Thoracic aorta (tissue), 2 donors: ENCODE results near the gene RAB38. TPM values are rescaled to one million over a fixed set of nuclear protein-coding genes. Genes with fewer than 3 reads are reported as not detected.

Experiments
- ATAC-seq: fragments of 150-250 bp; one replicate; pipeline ENCODE4 v1.8.0; 2017; ENCODE audit warnings: low read depth; ENCODE audit not compliant: insufficient number of reproducible peaks, low FRiP score
- DNase-seq: peaks from one replicate; pipeline ENCODE4 v3.0.0-alpha.2; 2020; ENCODE audit warnings: low spot score
- H3K27ac ChIP-seq, 2 donors: fragments of 200-600 bp; sonication (generic); 1 replicate in 1 of 2; 2 replicates in 1 of 2; pipeline ENCODE4 v1.5.1; 2016; ENCODE audit warnings: mild to moderate bottlenecking in 2 of 2, moderate library complexity in 2 of 2
- H3K27me3 ChIP-seq: fragments of 200-600 bp; sonication (generic); replicated peaks from 2 replicates; pipeline ENCODE4 v1.6.0; 2016; ENCODE audit warnings: mild to moderate bottlenecking; ENCODE audit not compliant: insufficient read depth
- H3K36me3 ChIP-seq: fragments of 200-600 bp; sonication (generic); one replicate; pipeline ENCODE4 v1.5.1; 2016
- H3K4me1 ChIP-seq, 2 donors: fragments of 200-600 bp; sonication (generic); 1 replicate in 1 of 2; 2 replicates in 1 of 2; pipeline versions ENCODE4 v1.5.1 to v1.6.0; 2016; ENCODE audit warnings: low read depth in 2 of 2, mild to moderate bottlenecking in 1 of 2; ENCODE audit not compliant: control insufficient read depth in 1 of 2
- H3K4me3 ChIP-seq: fragments of 200-600 bp; sonication (generic); 2 replicates; pipeline ENCODE4 v1.5.1; 2016; ENCODE audit warnings: mild to moderate bottlenecking
- H3K9me3 ChIP-seq: fragments of 200-600 bp; sonication (generic); 2 replicates; pipeline ENCODE4 v1.5.1; 2016
- total RNA-seq, 2 donors: library from RNA; depleted of rRNA; stranded (reverse); fragments of >200 nt; gene quantifications; one replicate each; pipeline versions ENCODE4 v1.1.0 to v1.2.3, GENCODE V29; 2016
- TF ChIP-seq, protein P1 (sequence below): fragments of 200-600 bp; sonication (generic); IDR thresholded peaks from one replicate; pipeline ENCODE4 v1.5.1; 2019; ENCODE audit warnings: antibody characterized with exemption

RAB38 gene
- total RNA-seq, 2 donors from 2014 or later: 0.56 to 2.3 TPM

GRCh38 chr11:88152381-88152780, 22.9 kb downstream of the RAB38 start:
- H3K36me3 ChIP-seq: no peaks in the 10 kb centered on the region
- H3K4me3 ChIP-seq: no peak overlapping the region
- H3K4me1 ChIP-seq: no peaks in the 10 kb centered on the region
- H3K9me3 ChIP-seq: no peaks in the 10 kb centered on the region
- no peaks in the 10 kb centered on the region for H3K27me3 ChIP-seq
- no peak for ATAC-seq
- no peak overlapping the region for H3K27ac ChIP-seq
- DNase-seq: no peak
- TF ChIP-seq, protein P1, sequence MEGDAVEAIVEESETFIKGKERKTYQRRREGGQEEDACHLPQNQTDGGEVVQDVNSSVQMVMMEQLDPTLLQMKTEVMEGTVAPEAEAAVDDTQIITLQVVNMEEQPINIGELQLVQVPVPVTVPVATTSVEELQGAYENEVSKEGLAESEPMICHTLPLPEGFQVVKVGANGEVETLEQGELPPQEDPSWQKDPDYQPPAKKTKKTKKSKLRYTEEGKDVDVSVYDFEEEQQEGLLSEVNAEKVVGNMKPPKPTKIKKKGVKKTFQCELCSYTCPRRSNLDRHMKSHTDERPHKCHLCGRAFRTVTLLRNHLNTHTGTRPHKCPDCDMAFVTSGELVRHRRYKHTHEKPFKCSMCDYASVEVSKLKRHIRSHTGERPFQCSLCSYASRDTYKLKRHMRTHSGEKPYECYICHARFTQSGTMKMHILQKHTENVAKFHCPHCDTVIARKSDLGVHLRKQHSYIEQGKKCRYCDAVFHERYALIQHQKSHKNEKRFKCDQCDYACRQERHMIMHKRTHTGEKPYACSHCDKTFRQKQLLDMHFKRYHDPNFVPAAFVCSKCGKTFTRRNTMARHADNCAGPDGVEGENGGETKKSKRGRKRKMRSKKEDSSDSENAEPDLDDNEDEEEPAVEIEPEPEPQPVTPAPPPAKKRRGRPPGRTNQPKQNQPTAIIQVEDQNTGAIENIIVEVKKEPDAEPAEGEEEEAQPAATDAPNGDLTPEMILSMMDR: no peak

- DNase-seq (no peak), ATAC-seq (no peak)
- Histone ChIP-seq H3K36me3 (no peaks in the 10 kb centered on the region), H3K27me3 (no peaks in the 10 kb centered on the region), H3K4me1 (no peaks in the 10 kb centered on the region), H3K9me3 (no peaks in the 10 kb centered on the region), H3K27ac (no peak overlapping the region), H3K4me3 (no peak overlapping the region)
- TF ChIP-seq, protein P1: no peak
These were observed 23.5 kb downstream of the RAB38 start for GRCh38 chr11:88151709-88152265.

DNA sequence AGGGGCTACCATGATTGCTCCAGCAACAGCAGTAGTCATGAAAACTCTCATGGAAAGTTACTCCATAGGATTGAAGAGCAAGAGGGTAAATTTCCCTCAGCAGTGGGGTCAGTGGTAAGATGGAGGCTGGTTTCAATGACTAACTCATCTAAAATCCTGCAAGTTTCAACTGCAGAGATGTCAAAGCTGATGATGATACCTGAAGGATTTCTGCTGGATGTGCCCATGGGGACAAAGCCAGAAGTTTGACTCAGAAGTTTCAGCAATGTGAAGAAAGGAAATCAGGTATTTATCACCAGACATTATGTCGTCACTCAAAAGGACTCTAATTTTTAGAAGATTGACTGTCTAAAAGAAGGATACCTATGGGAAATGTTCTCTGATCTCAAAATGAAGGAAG, 29.1 kb downstream of the RAB38 start:
- Histone ChIP-seq H3K27me3 (no peaks in the 10 kb centered on the region), H3K27ac (no peak overlapping the region), H3K4me3 (no peak overlapping the region), H3K4me1 (no peaks in the 10 kb centered on the region), H3K9me3 (no peaks in the 10 kb centered on the region), H3K36me3 (no peaks in the 10 kb centered on the region)
- TF ChIP-seq, protein P1: no peak
- ATAC-seq (no peak), DNase-seq (no peak)

DNA sequence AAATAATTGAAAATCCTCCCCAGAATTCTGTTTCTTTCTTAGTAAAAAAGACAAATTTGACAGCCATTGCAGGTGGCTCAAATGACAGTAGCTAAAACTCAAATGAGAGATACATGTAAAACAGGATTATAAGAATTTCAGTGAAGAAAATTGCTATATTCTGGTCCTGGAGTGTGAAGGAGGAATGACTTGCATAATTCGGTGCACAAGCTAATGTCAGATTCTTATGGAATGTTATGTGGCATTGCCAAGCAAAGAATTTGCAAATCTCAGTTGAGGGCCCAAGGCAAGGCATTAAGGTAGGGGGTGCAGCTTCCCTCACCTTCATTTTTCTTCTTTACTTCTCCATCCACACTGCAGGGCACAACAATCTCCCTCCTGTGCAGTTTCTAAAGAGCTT, 35.4 kb downstream of the RAB38 start:
- ATAC-seq (no peak), DNase-seq (no peak)
- Histone ChIP-seq H3K4me3 (no peak overlapping the region), H3K9me3 (no peaks in the 10 kb centered on the region), H3K4me1 (peaks cover 0 to 9% of the 10 kb centered on the region in 2 donors), H3K27ac (no peak overlapping the region), H3K36me3 (no peaks in the 10 kb centered on the region), H3K27me3 (no peaks in the 10 kb centered on the region)
- TF ChIP-seq, protein P1: no peak

DNA sequence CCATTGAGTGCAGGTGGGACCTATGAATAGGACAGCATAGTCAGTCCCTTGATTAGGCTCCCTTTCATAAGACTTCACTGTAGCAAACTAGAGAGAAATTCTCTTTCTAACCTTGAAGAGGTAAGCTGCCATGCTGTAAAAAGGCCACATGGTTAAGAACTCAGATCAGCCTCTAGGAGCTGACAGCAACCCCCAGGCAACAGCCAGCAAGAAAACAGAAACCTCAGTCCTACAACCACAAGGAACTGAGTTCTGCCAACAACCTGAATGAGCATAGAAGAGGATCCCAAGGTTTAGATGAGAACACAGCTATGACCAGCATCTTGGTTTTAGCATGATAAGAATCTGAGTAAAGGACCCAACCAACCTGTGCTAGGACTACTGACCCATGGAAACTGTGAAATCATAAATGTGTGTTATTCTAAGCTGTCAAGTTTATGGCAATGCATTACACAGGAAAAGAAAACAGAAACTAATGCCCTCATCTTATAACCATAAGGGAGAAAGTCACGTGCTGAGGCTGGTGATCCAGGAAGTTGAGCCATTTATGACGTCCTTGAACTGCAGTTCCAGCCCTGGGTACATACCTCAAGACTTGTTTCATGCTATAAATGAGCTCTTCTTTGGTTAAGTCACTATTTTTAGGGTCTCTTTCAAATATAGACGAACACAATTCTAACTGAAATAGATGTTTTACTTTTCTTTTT, 43.3 kb downstream of the RAB38 start:
- no peaks in the 10 kb centered on the region for H3K9me3 ChIP-seq
- ATAC-seq (no peak), DNase-seq (no peak)
- no peaks in the 10 kb centered on the region for H3K27me3 ChIP-seq
- H3K4me1 ChIP-seq: no peaks in the 10 kb centered on the region
- no peaks in the 10 kb centered on the region for H3K36me3 ChIP-seq
- no peak overlapping the region for H3K27ac ChIP-seq
- TF ChIP-seq, protein P1: no peak
- no peak overlapping the region for H3K4me3 ChIP-seq
